Natural killer cell treated with Interleukin-12 subunit alpha and Interleukin-12 subunit beta and Interleukin-15 and Interleukin-18, amount 100 ng/mL, for 72 hours (primary cell): ENCODE data around the gene GSK3B. TPM values are rescaled to one million over a fixed set of nuclear protein-coding genes. Genes with fewer than 3 reads are reported as not detected.
A peak's percentile ranks its signal among the peaks of the same experiment; 100 is the strongest.
"Not testable (repeated sequence)": the region's sequence is repeated elsewhere in the genome, so short reads cannot be mapped to it uniquely, and the experiment has no call there.

ENCODE experiments used
- ATAC-seq, 2 donors: fragments of 150-1000 bp; cut with Tn5 transposase in 1 of 2; sonication (Bioruptor Pico), chemical (Tn5 transposase) in 1 of 2; 2 replicates each; pipeline ENCODE4 v1.10.0; 2021
- DNase-seq: peaks from one replicate; pipeline ENCODE4 v3.0.0; 2022; ENCODE audit warnings: low spot score
- H3K27ac Mint-ChIP-seq, 2 donors: 1 replicate in 1 of 2; 2 replicates in 1 of 2; pipeline ENCODE4 v1.8.0; 2022; ENCODE audit warnings: mixed read lengths in 2 of 2, mild to moderate bottlenecking in 1 of 2, moderate library complexity in 1 of 2
- H3K27me3 Mint-ChIP-seq, 2 donors: 1 replicate in 1 of 2; 2 replicates in 1 of 2; pipeline ENCODE4 v1.8.0; 2022; ENCODE audit warnings: mixed read lengths in 2 of 2
- H3K36me3 Mint-ChIP-seq: one replicate; pipeline ENCODE4 v1.8.0; 2022; ENCODE audit warnings: mixed read lengths
- H3K4me1 Mint-ChIP-seq, 2 donors: 1 replicate in 1 of 2; 2 replicates in 1 of 2; pipeline ENCODE4 v1.8.0; 2022; ENCODE audit warnings: low read depth in 2 of 2, mixed read lengths in 2 of 2, mild to moderate bottlenecking in 1 of 2
- H3K4me3 Mint-ChIP-seq: one replicate; pipeline ENCODE4 v1.8.0; 2022; ENCODE audit warnings: mixed read lengths
- H3K9me3 Mint-ChIP-seq: 2 replicates; pipeline ENCODE4 v1.8.0; 2022; ENCODE audit warnings: mixed read lengths
- total RNA-seq, 2 donors: library from RNA; stranded (reverse); gene quantifications; one replicate each; pipeline ENCODE4 v1.2.3, GENCODE V29; 2022

GSK3B gene
- total RNA-seq, 2 donors from 2014 or later = 43.9 to 44.3 TPM

DNA sequence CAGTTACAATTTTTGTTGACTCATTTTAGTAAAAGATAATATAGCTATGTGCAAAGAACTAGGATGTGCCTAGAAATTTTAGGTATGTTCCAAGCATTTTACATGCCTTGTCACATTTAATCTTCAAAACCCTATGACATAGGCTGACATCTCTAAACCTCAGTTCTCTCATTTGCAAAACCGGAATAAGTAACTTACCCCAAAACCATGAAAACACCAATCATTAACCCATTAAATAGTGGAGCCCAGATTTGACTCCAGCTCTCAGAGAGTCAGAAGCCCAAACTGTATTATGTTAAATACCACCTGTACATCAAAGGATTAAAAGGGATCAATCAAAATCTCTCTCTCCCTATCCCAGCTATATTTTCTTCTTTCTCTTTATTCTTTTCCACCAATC, 36.6 kb downstream of the GSK3B start:
- DNase-seq (no peak), ATAC-seq (no peak)
- Mint-ChIP-seq H3K4me1 (peaks cover 41 to 46% of the 10 kb centered on the region in 2 donors), H3K9me3 (peaks cover 3% of the 10 kb centered on the region), H3K27ac (no peak overlapping the region), H3K36me3 (peaks cover 8% of the 10 kb centered on the region), H3K4me3 (no peak overlapping the region), H3K27me3 (no peaks in the 10 kb centered on the region)

DNA sequence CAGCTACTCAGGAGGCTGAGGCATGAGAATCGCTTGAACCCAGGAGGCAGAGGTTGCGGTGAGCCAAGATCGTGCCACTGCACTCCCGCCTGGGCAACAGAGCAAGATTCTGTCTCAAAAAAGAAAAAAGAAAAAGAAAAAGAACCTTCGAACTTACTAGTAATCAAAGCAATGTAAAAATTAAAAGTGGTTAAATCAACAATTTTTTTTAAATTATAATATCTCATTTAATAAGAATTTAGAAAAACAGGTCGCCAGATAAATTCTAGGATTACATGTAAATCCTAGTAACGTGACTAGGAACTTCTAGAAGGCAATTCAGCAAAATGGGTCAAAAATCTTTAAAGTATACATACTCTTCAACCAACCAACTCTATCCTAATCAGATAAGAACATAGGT, 37.2 kb downstream of the GSK3B start:
- ATAC-seq = no peak
- Mint-ChIP-seq H3K27me3 (no peaks in the 10 kb centered on the region), H3K4me3 (no peak overlapping the region), H3K9me3 (peaks cover 3% of the 10 kb centered on the region), H3K36me3 (peaks cover 8% of the 10 kb centered on the region), H3K27ac (no peak overlapping the region), H3K4me1 (peaks cover 47 to 49% of the 10 kb centered on the region in 2 donors)
- DNase-seq = no peak

DNA sequence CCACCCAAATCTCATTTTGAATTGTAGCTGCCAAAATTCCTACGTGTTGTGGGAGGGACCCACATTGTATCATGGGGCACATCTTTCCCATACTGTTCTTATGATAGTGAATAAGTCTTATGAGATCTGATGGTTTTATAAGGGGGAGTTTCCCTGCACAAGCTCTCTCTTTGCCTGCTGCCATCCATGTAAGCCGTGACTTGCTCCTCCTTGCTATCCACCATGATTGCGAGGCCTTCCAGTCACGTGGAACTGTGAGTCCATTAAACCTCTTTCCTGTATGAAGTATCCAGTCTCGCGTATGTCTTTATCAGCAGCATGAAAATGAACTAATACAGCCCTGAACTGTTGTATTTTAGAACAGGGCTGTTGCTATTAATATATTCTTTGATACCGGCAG, 40.6 kb downstream of the GSK3B start:
- H3K4me3 Mint-ChIP-seq, H3K36me3 Mint-ChIP-seq, DNase-seq, ATAC-seq, H3K27me3 Mint-ChIP-seq, H3K9me3 Mint-ChIP-seq: not testable (repeated sequence)
- peak overlapping the region in 1 of 2 donors; percentile 40 for H3K27ac Mint-ChIP-seq
- peaks cover 54% of the 10 kb centered on the region in 2 donors for H3K4me1 Mint-ChIP-seq

DNA sequence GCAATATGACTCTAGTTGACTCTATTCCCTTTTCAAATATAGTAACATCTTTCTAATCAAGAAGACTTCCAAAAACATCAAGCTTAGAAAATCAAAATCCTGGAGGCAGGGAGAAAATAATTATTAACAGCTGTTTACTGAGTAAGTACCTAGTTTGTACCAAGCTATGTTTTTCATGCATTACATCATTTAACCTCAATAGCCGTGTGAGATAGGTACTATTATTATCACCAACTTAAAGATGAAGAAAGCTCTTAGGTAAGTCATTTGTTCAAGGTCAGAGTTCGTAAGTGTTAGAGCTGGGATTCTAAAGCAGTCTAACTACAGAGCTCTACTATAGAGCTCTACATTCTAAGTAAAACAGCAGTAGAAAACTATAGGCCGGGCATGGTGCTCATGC, 41.6 kb downstream of the GSK3B start:
- Mint-ChIP-seq H3K27ac (peak overlapping the region; percentile 4 to 22), H3K36me3 (peaks cover 8% of the 10 kb centered on the region), H3K27me3 (no peaks in the 10 kb centered on the region), H3K4me3 (peak overlapping the region; percentile 21), H3K4me1 (peaks cover 62 to 64% of the 10 kb centered on the region in 2 donors), H3K9me3 (peaks cover 3% of the 10 kb centered on the region)
- ATAC-seq (no peak), DNase-seq (no peak)

DNA sequence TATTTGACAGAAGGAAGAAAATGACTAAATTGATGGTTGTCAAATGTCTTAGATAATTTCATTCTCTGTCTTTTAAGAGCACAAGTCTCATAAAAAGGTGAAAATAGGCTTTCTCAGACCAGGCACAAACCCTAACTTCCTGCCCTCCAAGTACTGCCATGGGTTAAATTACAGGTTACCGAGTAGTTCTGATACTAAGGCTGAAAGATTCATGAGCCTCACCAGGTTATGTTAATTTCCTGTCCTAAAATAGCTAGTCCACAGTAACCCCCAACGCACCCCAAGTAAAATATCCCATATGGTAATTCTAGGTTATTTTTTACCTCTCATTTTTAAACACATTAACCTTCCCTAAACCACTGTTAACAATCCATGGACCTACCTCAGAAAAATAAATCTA, 42.0 kb downstream of the GSK3B start:
- Mint-ChIP-seq H3K4me3 (peak overlapping the region; percentile 21), H3K4me1 (peaks cover 62 to 69% of the 10 kb centered on the region in 2 donors), H3K9me3 (peaks cover 3% of the 10 kb centered on the region), H3K36me3 (peaks cover 8% of the 10 kb centered on the region), H3K27ac (peak overlapping the region; percentile 4 to 22), H3K27me3 (no peaks in the 10 kb centered on the region)
- peak in 1 of 2 donors; percentile 64 for ATAC-seq
- no peak for DNase-seq

DNA sequence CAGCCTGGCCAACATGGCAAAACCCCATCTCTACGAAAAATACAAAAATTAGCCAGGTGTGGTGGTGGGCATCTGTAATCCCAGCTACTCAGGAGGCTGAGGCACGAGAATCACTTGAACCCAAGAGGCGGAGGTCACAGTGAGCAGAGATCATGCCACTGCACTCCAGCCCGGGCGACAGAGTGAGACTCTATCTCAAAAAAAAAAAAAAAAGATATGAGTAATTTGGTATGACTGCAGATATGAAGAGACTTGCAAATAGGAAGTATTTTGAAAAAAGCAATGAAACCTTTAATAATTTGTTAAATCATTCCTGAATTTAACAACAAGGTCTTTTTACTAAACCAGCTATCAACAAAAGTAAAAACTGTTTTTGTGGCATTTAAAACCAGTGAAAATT, 42.7 kb downstream of the GSK3B start:
- peaks cover 63 to 72% of the 10 kb centered on the region in 2 donors for H3K4me1 Mint-ChIP-seq
- H3K36me3 Mint-ChIP-seq, H3K4me3 Mint-ChIP-seq, H3K27me3 Mint-ChIP-seq, ATAC-seq, H3K27ac Mint-ChIP-seq, H3K9me3 Mint-ChIP-seq, DNase-seq: not testable (repeated sequence)

DNA sequence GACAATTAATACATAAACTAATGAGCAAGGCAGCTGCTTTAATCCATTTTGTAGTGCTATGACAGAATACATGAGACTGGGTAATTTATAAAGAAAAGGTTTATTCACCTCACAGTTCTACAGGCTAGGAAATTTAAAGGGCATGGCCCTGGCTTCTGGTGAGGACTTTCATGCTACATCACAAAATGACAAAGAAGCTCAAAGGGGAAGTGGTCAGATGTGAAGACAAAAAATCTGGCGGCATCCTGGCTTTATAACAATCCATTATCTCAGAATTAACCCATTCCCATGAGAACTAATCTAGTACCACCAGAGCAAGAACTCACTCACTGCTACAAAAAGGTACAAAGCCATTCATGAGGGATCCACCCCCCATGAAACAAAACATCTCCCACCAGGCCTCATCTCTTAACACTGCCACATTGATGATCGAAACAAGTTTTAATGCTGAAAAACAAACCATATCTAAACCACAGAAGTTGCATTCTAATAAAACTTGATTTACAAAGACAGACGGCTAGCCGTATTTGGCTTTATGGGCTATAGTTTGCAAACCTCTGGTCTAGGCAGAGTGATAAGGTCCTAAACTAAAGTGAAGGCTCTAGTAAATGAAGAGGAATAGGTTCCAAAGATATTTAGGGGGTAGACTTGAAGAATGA, 44.2 kb downstream of the GSK3B start:
- Mint-ChIP-seq H3K27ac (peak overlapping the region in 1 of 2 donors; percentile 24), H3K27me3 (no peaks in the 10 kb centered on the region), H3K36me3 (peaks cover 16% of the 10 kb centered on the region), H3K4me3 (peak overlapping the region; percentile 58), H3K4me1 (peaks cover 61 to 74% of the 10 kb centered on the region in 2 donors), H3K9me3 (peaks cover 10% of the 10 kb centered on the region)
- no peak for ATAC-seq
- DNase-seq = no peak

DNA sequence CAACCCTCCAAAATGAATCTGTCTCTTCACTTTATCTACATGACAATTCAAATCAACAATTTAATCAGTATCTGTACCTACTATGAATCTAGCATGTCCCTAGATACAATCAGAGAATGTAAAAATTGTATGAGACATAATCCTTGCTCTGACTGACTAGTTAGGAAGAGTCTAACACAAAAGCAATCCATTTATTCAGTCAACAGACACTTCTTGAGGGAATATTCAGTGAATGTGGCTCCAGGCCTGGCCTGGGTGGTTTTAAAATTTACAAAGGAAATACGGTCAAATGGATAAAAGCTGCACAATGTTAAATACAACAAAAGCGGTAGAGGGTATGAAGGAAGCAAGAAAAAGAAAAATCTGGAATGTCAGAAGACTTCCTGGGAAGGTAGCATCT, 45.2 kb downstream of the GSK3B start:
- H3K27me3 Mint-ChIP-seq = no peaks in the 10 kb centered on the region
- peaks cover 13% of the 10 kb centered on the region for H3K36me3 Mint-ChIP-seq
- H3K4me1 Mint-ChIP-seq = peaks cover 54 to 67% of the 10 kb centered on the region in 2 donors
- peaks cover 9% of the 10 kb centered on the region for H3K9me3 Mint-ChIP-seq
- no peak for ATAC-seq
- peak overlapping the region in 1 of 2 donors; percentile 7 for H3K27ac Mint-ChIP-seq
- H3K4me3 Mint-ChIP-seq = peak overlapping the region; percentile 7
- DNase-seq = no peak

DNA sequence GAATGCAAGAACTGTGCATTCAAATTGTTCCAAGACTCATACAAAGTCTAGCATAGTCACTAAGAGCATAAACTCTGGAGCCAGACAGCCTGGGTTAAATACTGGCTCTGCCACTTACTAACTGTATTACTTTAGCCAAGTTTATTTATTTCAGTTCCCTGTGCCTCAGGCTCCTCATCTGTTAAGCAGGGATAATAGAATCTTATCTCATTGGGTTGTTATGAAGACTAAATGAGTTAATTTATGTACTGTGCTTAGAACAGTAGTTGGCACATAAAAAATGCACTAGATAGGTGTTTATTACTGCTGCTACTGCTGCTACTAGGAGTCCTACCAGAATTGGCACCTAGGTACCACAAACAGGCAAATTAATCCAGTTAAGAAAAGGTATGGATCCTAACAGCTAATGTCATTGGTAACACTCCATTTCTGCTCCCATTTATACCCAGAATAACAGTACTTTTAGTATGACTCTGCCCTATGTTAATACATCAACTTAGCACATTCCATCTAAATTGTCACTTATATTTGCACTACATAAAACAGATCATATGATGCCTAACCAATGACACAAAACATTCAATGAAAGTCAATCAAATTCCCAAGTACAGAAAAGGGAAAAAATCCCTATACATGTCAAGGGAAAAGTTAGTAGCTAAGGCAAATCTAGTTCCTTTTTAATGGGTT, 45.7 kb downstream of the GSK3B start:
- peaks cover 58 to 68% of the 10 kb centered on the region in 2 donors for H3K4me1 Mint-ChIP-seq
- no peak overlapping the region for H3K4me3 Mint-ChIP-seq
- no peaks in the 10 kb centered on the region for H3K27me3 Mint-ChIP-seq
- ATAC-seq (no peak), DNase-seq (no peak)
- H3K9me3 Mint-ChIP-seq = peaks cover 14% of the 10 kb centered on the region
- peak overlapping the region in 1 of 2 donors; percentile 7 for H3K27ac Mint-ChIP-seq
- H3K36me3 Mint-ChIP-seq = peaks cover 17% of the 10 kb centered on the region

DNA sequence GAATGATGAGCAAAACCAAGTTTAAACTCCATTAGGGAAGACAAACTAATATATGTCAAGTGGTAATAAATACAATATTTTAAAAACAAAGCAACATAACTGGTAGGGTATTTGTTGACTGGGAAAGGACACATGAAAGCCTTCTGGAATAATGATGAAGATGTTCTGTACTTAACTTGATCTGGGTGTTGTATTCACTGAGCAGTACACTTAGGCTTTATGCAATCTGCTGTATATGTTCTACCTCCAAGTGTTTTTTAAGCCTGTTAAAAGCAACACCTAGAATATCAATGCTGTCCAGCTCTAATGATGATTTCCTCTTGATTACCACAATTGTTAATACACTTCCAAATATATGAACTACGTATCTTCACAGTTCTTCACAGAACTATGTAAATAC, 46.6 kb downstream of the GSK3B start:
- H3K36me3 Mint-ChIP-seq = peaks cover 21% of the 10 kb centered on the region
- DNase-seq = no peak
- H3K9me3 Mint-ChIP-seq = peaks cover 17% of the 10 kb centered on the region
- no peak overlapping the region for H3K4me3 Mint-ChIP-seq
- no peaks in the 10 kb centered on the region for H3K27me3 Mint-ChIP-seq
- peaks cover 62 to 74% of the 10 kb centered on the region in 2 donors for H3K4me1 Mint-ChIP-seq
- H3K27ac Mint-ChIP-seq = no peak overlapping the region
- ATAC-seq = no peak

DNA sequence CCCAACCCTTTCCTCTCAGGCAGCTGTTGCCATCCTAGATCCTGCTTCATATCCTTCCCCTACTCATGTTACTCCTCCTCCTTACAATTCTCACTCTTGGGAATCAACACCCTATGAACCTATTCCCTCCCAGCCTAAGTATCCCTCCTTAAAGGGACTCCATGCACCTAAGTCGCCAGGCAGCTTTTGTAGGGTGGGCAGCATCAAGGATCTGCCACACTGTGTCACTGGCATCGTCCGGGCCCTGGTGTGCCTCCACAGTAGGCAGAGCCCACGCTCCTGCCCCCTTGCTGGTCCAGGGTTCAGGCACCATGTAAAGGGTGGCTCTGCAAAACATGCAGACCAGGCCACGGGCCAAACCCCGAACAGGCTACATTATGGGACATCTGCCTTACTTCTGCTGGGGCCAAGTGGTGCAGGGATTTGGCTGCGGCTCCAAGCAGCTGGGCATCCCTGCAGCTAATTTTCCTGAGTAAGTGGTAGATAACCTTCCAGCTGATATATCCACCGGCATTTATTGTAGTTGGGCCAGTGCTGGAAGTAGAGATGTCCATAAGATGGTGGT, 53.4 kb downstream of the GSK3B start:
- no peaks in the 10 kb centered on the region for H3K27me3 Mint-ChIP-seq
- H3K4me1 Mint-ChIP-seq = peaks cover 39 to 45% of the 10 kb centered on the region in 2 donors
- ATAC-seq = no peak
- peak overlapping the region in 1 of 2 donors; percentile 29 for H3K27ac Mint-ChIP-seq
- peaks cover 29% of the 10 kb centered on the region for H3K9me3 Mint-ChIP-seq
- H3K4me3 Mint-ChIP-seq = no peak overlapping the region
- peaks cover 43% of the 10 kb centered on the region for H3K36me3 Mint-ChIP-seq
- no peak for DNase-seq

DNA sequence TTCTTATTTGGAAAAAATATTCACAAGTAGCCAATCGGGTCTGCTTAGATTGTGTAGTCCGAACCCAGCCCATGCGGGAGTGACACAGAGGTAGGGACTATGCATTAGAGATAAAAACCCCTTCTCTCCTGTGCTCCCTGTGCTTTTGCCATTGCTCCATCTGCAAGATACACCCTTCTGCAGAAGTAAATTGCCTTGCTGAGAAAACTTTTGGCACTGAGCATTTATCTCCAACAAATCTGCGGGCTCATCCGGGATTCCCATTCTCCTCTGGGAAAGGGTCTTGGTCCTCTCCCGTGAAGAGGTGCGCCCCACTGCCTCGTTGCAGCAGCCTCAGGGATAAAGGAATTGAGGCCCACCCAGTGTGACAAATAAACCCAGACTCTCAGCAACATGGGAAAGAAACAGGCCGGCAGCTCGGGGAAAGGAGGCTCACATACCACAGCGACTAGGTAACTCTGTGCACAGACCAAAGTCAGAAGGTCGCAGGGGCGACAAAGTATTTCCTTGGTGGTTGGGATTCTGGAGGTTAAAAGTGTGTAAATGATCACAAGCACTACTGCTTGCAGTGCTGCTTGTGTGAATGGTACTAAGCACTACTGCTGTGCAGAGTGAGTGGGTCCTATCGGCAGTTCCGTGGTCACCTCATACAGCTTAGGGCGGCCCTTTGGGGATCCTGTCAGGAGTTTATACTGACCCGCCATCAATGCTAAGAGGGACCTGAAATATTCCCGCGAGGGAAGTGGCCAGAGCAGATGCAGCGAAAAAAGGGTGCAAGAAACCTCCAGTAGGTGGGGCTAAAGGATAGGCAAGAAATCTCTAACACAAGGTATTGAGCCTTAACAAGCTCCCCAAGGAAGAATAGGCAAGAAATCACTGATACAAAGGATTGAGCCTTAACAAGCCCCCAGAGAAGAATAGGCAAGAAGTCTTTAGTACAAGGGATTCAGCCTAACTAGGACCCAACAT, 54.3 kb downstream of the GSK3B start:
- peaks cover 23% of the 10 kb centered on the region for H3K9me3 Mint-ChIP-seq
- H3K27ac Mint-ChIP-seq = no peak overlapping the region

DNA sequence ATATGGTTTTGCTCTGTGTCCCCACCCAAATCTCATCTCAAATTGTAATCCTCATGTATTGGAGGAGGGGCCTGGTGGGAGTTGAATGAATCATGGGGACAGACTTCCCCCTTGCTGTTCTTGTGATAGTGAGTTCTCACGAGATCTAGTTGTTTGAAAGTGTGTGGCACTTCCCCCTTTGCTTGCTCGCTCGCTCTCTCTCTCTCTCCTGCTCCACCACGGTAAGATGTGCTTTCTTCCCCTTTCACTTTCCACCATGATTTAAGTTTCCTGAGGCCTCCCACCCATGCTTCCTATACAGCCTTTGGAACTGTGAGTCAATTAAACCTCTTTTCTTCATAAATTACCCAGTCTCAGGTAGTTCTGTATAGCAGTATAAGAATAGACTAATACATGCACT, 60.7 kb downstream of the GSK3B start:
- Mint-ChIP-seq H3K27ac (no peak overlapping the region), H3K27me3 (no peaks in the 10 kb centered on the region), H3K4me3 (no peak overlapping the region), H3K4me1 (peaks cover 31 to 41% of the 10 kb centered on the region in 2 donors), H3K36me3 (peaks cover 10% of the 10 kb centered on the region), H3K9me3 (peaks cover 3% of the 10 kb centered on the region)
- ATAC-seq (no peak), DNase-seq (no peak)

More for the DNA sequence above, 54.3 kb downstream of the GSK3B start:
- DNase-seq (no peak), ATAC-seq (no peak)
- peaks cover 33 to 37% of the 10 kb centered on the region in 2 donors for H3K4me1 Mint-ChIP-seq
- H3K4me3 Mint-ChIP-seq = no peak overlapping the region
- peaks cover 34% of the 10 kb centered on the region for H3K36me3 Mint-ChIP-seq
- no peaks in the 10 kb centered on the region for H3K27me3 Mint-ChIP-seq
